Gastrocnemius medialis (tissue), 4 donors: Measurements from ENCODE around the gene DSEL.

Experiments
- POLR2A ChIP-seq, 2 donors: fragments of 450-650 bp; IDR thresholded peaks; one replicate each; pipeline ENCODE4 v1.6.1; 2017; ENCODE audit warnings: antibody characterized with exemption in 2 of 2, mild to moderate bottlenecking in 2 of 2, moderate library complexity in 2 of 2
- TF ChIP-seq, protein P1 (sequence below), 5 experiments: fragments of 450-650 bp in 3 of 5; fragments of 200-600 bp in 2 of 5; sonication (generic) in 2 of 5; IDR thresholded peaks in 4 of 5; conservative IDR thresholded peaks in 1 of 5; 1 replicate in 4 of 5; 2 replicates in 1 of 5; pipeline ENCODE4 v1.5.1; 2016 to 2019; ENCODE audit warnings: antibody characterized with exemption in 5 of 5, mild to moderate bottlenecking in 3 of 5, moderate library complexity in 3 of 5

- TF ChIP-seq, protein P1, sequence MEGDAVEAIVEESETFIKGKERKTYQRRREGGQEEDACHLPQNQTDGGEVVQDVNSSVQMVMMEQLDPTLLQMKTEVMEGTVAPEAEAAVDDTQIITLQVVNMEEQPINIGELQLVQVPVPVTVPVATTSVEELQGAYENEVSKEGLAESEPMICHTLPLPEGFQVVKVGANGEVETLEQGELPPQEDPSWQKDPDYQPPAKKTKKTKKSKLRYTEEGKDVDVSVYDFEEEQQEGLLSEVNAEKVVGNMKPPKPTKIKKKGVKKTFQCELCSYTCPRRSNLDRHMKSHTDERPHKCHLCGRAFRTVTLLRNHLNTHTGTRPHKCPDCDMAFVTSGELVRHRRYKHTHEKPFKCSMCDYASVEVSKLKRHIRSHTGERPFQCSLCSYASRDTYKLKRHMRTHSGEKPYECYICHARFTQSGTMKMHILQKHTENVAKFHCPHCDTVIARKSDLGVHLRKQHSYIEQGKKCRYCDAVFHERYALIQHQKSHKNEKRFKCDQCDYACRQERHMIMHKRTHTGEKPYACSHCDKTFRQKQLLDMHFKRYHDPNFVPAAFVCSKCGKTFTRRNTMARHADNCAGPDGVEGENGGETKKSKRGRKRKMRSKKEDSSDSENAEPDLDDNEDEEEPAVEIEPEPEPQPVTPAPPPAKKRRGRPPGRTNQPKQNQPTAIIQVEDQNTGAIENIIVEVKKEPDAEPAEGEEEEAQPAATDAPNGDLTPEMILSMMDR (IDR thresholded peaks at IDR 0.05 in 4 of 5, conservative IDR thresholded peaks at IDR 0.05 in 1 of 5): no peak
- TF ChIP-seq POLR2A (IDR thresholded peaks at IDR 0.05): no peak
Measured at GRCh38 chr18:67509741-67510391, 6.7 kb downstream of the DSEL start.
